Measurements from ENCODE around the gene APOL1. TPM values are rescaled to one million over a fixed set of nuclear protein-coding genes. Genes with fewer than 3 reads are reported as not detected.

Gene APOL1, protein sequence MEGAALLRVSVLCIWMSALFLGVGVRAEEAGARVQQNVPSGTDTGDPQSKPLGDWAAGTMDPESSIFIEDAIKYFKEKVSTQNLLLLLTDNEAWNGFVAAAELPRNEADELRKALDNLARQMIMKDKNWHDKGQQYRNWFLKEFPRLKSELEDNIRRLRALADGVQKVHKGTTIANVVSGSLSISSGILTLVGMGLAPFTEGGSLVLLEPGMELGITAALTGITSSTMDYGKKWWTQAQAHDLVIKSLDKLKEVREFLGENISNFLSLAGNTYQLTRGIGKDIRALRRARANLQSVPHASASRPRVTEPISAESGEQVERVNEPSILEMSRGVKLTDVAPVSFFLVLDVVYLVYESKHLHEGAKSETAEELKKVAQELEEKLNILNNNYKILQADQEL
- 28.0 and 85.1 TPM in 2 replicates for total RNA-seq

DNA sequence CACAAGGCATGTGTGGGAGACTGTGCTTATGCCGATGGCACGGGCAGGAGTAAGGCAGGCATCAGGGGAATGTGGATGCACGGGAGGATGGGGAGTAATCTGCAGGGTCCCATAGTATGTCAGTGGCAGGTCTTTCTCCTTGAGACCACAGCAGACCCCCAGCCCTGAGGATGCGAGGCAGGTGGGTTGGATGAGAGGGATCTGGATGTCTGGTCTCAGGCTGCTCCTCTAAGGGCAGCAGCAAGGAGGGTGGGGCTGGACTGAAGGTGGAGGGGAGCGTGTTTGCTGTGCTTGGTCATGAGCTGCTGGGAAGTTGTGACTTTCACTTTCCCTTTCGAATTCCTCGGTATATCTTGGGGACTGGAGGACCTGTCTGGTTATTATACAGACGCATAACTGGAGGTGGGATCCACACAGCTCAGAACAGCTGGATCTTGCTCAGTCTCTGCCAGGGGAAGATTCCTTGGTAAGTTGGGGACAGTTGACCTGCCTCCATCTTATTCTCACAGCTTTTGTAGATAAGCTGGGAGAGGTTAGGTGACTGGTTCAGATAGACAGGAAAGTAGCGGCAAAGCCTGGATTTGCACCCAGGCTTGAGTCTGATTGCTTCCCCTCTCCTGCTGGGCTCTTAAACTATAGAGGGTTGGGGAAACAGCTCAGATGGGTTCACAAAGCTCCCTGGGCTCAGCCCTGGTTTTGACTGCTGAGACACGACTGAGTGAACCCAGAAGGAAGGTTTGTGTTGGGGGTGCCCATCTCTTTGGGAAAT, at the start of gene APOL1:
TSS of gene APOL1 (plus strand) at position 380 of the 769 bp plus-strand sequence. CDS start 1,823 bp downstream, outside the sequence.

DNA sequence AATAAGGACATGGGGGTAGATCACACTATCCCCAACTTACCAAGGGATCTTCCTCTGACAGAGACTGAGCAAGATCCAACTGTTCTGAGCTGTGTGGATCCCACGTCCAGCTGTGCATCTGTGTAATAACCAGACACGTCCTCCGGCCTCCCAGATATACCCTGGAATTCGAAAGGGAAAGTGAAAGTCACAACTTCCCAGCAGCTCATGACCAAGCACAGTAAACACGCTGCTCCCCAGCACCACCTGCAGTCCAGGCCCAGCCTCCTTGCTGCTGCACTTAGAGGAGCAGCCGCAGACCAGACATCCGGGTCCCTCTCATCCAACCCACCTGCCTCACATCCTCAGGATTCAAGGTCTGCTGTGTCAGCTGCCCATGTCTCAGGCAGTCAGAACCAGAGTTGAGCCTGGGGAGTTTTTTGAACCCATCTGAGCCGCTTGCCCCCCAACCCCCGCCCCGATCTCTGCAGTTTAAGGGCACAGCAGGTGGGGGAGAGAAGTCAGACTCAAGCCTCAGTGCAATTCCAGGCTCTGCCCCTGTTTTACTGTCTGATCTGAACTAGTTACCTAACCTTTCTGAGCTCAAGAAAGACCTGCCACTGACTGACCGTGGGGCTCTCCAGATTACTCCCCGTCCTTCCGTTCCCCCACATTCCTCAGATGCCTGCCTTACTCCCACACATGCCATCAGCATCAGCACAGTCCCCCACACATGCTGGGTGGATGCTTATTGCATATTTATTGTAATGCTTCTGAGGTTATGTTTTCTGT, 13.3 kb upstream of the APOL1 start, which contains the start of gene APOL2:
TSS of gene APOL2 (minus strand) at position 127 of the 771 bp plus-strand sequence. CDS start 6,365 bp downstream, outside the sequence.

Other genes starting within 250 kb of the APOL1 start
- 121 and 168 TPM in 2 replicates for gene RBFOX2, start 224.3 kb upstream of the APOL1 start, total RNA-seq
- 22.0 and 22.8 TPM in 2 replicates for gene APOL3, start 92.4 kb upstream of the APOL1 start, total RNA-seq
- gene APOL4, start 51.3 kb upstream of the APOL1 start, total RNA-seq: 0.38 and 1.4 TPM in 2 replicates
- 49.6 and 75.5 TPM in 2 replicates for gene APOL2, start 13.6 kb upstream of the APOL1 start, total RNA-seq
- 669 and 717 TPM in 2 replicates for gene MYH9, start 134.8 kb downstream of the APOL1 start, total RNA-seq
- 9.9 and 70.0 TPM in 2 replicates for gene TXN2, start 228.5 kb downstream of the APOL1 start, total RNA-seq

All from regular cardiac myocyte (primary cell).